GM20000 (cell line): ENCODE measurements around the gene CHP1.
"Not testable (repeated sequence)": the region's sequence is repeated elsewhere in the genome, so short reads cannot be mapped to it uniquely, and the experiment has no call there.

Experiments
- DNase-seq: peaks from one replicate; pipeline ENCODE4 v3.0.0; 2012; ENCODE audit warnings: low spot score
- CTCF ChIP-seq: IDR thresholded peaks from 2 replicates; pipeline ENCODE4 v1.5.1; 2012; ENCODE audit warnings: mild to moderate bottlenecking, control low read depth; ENCODE audit errors: extremely low read depth, missing control alignments

Gene CHP1

GRCh38 chr15:41207687-41208448 is 23.2 kb upstream of the CHP1 start:
- no peak for TF ChIP-seq CTCF
- DNase-seq: no peak

GRCh38 chr15:41215708-41216107 is 15.4 kb upstream of the CHP1 start:
- TF ChIP-seq CTCF: no peak
- no peak for DNase-seq

- TF ChIP-seq CTCF: no peak
- DNase-seq: no peak
These were observed 12.2 kb upstream of the CHP1 start for GRCh38 chr15:41218851-41219250.

GRCh38 chr15:41219381-41219780 is 11.7 kb upstream of the CHP1 start:
- TF ChIP-seq CTCF: no peak
- no peak for DNase-seq

GRCh38 chr15:41230345-41230649 is 771 bp upstream of the CHP1 start:
- TF ChIP-seq CTCF: no peak
- DNase-seq: no peak

GRCh38 chr15:41231422-41232226 is 556 bp downstream of the CHP1 start:
- no peak for TF ChIP-seq CTCF
- no peak for DNase-seq

- DNase-seq: no peak
- TF ChIP-seq CTCF: no peak
These were observed 2.3 kb downstream of the CHP1 start for GRCh38 chr15:41233367-41233771.

- not testable (repeated sequence) for DNase-seq
These were observed 4.2 kb downstream of the CHP1 start for GRCh38 chr15:41235228-41235627.
